AG09309 (cell line): ENCODE results near the gene NLGN2.

Experiments
- DNase-seq: peaks from one replicate; pipeline ENCODE4 v3.0.0-alpha.2; 2010; ENCODE audit warnings: low read depth
- H3K4me3 ChIP-seq: 2 replicates; pipeline ENCODE4 v1.5.1; 2011; ENCODE audit warnings: mild to moderate bottlenecking, low read depth, low read length, moderate library complexity; ENCODE audit not compliant: control insufficient read depth
- TF ChIP-seq, protein P1 (sequence below): IDR thresholded peaks from 2 replicates; pipeline ENCODE4 v1.5.1; 2011; ENCODE audit warnings: mild to moderate bottlenecking, low read depth, low read length, inconsistent platforms; ENCODE audit not compliant: insufficient read depth, control insufficient read depth; ENCODE audit errors: missing control alignments

NLGN2 gene

DNA sequence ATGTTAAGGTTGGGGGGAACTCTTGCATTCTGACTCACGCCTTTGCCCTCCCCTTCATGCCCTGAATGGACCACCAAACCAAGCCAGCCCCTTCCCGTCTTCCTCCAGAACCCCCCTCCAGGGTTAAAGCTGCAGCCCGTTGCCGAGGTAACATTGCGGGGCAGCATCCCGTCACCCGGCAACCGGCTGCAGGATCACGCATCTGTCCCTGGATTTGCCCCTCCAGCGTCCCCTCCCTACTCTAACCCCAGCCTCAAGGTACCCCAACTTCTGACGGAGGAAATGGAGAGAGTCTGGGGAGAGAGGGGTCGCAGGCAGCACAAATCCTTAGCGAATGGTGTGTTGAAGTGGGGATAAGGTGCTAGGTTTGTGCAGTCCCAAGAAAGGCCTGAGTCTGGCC lies 563 bp upstream of the NLGN2 start:
- TF ChIP-seq, protein P1, sequence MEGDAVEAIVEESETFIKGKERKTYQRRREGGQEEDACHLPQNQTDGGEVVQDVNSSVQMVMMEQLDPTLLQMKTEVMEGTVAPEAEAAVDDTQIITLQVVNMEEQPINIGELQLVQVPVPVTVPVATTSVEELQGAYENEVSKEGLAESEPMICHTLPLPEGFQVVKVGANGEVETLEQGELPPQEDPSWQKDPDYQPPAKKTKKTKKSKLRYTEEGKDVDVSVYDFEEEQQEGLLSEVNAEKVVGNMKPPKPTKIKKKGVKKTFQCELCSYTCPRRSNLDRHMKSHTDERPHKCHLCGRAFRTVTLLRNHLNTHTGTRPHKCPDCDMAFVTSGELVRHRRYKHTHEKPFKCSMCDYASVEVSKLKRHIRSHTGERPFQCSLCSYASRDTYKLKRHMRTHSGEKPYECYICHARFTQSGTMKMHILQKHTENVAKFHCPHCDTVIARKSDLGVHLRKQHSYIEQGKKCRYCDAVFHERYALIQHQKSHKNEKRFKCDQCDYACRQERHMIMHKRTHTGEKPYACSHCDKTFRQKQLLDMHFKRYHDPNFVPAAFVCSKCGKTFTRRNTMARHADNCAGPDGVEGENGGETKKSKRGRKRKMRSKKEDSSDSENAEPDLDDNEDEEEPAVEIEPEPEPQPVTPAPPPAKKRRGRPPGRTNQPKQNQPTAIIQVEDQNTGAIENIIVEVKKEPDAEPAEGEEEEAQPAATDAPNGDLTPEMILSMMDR, result no peak
- no peak for DNase-seq
- H3K4me3 ChIP-seq, result no peak overlapping the region

DNA sequence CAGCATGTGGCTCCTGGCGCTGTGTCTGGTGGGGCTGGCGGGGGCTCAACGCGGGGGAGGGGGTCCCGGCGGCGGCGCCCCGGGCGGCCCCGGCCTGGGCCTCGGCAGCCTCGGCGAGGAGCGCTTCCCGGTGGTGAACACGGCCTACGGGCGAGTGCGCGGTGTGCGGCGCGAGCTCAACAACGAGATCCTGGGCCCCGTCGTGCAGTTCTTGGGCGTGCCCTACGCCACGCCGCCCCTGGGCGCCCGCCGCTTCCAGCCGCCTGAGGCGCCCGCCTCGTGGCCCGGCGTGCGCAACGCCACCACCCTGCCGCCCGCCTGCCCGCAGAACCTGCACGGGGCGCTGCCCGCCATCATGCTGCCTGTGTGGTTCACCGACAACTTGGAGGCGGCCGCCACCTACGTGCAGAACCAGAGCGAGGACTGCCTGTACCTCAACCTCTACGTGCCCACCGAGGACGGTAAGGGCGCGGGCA lies 645 bp downstream of the NLGN2 start:
- H3K4me3 ChIP-seq, result no peak overlapping the region
- TF ChIP-seq, protein P1, result no peak
- DNase-seq, result no peak

DNA sequence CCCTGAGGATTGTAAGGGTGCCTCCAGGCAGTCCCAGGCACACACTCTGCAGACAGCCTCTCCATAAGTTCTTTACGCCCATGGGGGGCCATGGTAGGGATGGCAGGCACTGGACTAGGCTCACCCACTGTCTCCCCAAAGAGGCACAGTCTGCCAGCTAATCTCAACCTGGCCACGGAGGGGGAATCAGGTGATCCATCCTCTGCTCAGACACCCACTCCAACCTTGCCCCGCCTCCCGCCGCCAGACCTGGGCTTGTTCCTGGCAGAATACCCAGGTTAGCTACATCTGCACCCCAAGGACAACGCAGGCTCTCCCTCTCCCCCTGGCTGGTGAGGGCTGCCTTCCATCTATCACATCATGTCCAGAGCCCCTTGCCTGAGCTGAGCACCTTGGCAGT lies 1.2 kb downstream of the NLGN2 start:
- TF ChIP-seq, protein P1, result no peak
- DNase-seq, result no peak
- no peak overlapping the region for H3K4me3 ChIP-seq

GRCh38 chr17:7409716-7410115 lies 2.1 kb downstream of the NLGN2 start:
- TF ChIP-seq, protein P1, result no peak

DNA sequence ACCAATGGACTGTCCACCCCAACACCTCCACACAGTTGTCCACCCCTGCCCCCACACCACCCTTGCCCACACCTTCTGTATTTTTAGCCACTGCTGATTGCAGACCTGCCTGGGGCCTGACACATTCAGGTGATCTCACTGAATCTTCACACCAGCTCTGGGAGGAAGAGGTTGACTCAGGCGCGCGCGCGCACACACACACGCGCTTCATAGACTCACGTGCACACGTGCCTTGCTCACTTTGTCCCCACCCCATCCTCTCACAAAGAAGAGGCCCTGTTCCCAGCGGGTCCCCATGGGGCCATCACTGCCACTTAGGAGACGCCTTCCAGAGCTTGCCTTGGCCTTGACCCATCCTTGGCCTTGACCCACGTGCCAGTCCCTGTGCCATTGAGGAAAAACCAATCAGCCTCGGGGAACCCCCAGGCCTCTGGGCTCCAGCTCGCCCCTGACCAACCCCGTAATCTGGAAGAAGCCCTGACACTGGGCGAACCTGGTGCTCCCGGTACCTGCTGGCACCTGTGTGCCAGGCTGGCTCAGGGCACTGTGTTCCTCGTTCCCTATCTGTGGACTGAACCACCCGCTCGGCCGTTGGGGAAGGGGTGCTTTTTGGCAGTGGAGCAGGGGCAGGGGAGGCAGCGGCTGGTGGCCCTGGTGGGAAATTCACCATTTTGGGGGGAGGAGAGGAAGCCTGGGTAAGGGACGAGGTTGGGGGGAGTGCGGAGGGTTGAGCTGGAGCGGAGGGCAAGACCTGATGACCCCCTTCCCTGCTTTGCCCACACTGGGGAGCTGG lies 3.2 kb downstream of the NLGN2 start:
- no peak overlapping the region for H3K4me3 ChIP-seq
- TF ChIP-seq, protein P1, result no peak
- DNase-seq, result no peak

More at GRCh38 chr17:7409716-7410115, 2.1 kb downstream of the NLGN2 start:
- DNase-seq, result no peak
- H3K4me3 ChIP-seq, result no peak overlapping the region

DNA sequence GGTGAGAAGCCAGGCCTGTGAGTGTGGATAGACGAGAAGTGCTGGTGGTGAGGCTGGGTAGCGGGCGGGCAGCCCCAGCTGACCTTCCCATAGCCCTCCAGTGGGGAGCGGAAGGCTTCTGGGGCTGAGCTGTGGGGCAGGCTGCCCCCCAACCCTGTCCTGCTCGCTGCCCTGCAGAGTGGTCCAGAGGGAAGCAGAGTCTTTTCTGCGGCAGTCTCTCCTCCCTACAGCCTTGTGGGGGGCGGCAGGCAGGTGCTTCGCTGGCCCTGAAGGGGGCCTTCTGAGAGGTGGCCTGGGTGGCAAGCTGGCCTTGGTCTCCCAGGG lies 3.7 kb downstream of the NLGN2 start:
- TF ChIP-seq, protein P1, result no peak
- H3K4me3 ChIP-seq, result no peak overlapping the region
- no peak for DNase-seq
